HK-2 (cell line): ENCODE data around the gene PLIN5.

Experiments used
- DNase-seq: peaks from one replicate; pipeline ENCODE4 v3.0.0-alpha.2; 2018; ENCODE audit not compliant: unreplicated experiment

PLIN5 gene, protein sequence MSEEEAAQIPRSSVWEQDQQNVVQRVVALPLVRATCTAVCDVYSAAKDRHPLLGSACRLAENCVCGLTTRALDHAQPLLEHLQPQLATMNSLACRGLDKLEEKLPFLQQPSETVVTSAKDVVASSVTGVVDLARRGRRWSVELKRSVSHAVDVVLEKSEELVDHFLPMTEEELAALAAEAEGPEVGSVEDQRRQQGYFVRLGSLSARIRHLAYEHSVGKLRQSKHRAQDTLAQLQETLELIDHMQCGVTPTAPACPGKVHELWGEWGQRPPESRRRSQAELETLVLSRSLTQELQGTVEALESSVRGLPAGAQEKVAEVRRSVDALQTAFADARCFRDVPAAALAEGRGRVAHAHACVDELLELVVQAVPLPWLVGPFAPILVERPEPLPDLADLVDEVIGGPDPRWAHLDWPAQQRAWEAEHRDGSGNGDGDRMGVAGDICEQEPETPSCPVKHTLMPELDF

DNA sequence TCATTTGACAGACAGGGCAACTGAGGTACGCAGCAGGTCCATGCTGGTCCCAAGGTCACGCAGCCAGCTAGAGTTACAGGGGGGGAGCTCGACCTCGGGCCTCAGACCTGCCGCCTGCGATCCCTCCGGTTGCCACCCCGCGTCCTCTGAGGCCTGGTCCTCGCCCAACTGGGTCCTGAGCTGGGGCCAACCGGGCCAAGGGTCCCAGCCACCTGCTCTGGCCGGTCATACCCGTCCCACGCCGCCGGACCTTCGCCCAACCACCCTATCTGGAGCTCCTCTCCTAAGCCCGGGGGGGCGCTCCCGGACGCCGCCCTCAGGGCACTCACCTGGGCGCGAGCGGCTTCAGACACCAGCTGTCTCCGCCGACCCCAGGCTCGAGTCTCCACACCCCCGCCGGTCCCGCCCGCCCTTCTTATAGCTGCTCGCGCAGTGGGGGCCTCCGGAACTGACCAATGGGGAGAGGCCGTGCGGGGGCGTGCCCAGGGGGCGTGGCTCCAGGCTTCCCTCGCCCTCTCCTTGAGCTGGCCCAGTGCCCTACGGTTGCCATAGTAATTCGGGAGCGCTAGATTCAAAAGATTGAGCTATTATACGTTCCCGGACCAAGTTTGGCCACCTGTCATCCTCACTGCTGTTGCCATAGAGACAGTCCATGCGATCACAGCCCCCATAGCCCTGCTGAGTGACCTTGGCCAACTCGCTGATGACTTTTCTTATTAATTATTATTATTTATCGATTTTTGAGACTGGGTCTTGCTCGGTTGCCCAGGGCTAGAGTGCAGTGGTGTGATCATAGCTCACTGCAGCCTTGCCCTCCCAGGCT is at the start of gene PLIN5:
TSS of gene PLIN5 (minus strand) at position 389 of the 823 bp plus-strand sequence. CDS start 1,150 bp downstream, outside the sequence.
- peak; percentile 70 for DNase-seq

DNA sequence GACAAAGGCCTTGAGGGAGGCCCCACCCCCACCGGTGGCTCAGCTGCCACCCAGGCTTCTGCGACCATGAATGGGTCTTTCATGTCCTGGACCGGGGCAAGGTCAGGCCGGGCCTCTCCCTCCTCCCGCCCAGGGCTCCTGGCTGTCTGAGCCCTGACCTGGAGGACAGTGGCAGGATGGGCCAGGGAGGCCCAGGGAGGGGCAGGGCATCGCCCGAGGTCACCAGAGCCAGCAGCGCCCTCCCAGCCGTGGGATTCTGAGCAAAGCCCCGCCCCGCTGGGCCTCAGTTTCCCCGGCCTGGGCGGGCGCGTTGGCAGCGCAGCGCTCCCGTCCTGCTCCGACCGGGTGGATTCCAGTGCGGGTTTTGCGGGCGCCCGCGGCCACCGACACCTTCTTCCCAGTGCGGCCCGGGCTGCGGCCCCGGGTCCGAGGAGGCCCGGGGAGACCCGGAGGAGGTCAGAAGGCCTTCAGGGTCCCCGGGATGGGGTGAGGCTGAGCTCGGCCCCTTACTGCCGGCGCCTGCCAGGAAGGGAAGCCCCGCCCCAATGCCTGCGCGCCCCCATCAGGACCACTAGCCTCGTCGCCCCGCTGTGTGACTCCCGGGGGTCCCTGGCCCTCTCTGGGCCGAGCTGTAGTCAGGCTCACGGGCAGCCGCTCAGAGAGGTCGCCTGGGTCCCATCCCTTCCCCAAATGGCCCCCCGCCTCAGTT is 49.1 kb upstream of the PLIN5 start:
- no peak for DNase-seq

DNA sequence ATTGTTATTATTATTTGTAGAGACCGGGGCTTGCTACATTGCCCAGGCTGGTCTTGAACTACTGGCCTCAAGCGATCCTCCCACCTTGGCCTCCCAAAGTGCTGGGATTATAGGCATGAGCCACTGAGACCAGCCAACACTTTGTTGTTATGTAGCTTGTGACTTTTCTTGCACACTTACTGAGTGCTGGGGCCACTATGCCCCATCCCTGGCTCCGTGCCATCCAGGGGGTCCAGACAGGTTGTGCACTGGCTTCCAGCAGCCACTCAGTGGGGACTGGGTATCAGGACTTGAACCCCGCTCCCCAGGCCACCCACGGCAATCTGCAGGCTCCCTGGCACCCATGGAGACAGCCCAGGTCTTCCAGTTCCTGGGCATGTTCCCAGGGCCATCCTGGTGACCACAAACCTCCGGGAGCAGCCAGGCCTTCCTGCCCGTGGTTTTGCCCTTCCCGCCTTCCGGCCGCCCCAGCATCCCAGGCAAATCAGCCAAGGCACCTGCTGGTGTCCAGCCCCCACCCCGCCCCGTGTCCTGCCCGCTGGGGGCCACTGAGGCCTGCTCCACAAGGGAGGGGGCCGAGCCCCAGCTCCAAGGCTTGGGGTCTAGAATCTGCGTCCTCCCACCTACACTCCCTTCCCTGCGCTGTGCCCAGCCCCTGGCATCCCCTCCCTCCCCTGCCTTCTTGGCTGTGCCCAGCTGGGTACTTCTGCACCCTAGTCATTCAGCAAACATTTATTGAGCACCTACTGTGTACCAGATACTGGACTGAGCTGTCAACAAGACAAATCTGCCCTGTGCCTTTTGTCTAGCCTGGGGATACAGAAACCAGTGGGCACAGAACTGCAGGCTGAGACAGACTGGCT is 48.2 kb upstream of the PLIN5 start:
- peak; percentile 65 for DNase-seq

DNA sequence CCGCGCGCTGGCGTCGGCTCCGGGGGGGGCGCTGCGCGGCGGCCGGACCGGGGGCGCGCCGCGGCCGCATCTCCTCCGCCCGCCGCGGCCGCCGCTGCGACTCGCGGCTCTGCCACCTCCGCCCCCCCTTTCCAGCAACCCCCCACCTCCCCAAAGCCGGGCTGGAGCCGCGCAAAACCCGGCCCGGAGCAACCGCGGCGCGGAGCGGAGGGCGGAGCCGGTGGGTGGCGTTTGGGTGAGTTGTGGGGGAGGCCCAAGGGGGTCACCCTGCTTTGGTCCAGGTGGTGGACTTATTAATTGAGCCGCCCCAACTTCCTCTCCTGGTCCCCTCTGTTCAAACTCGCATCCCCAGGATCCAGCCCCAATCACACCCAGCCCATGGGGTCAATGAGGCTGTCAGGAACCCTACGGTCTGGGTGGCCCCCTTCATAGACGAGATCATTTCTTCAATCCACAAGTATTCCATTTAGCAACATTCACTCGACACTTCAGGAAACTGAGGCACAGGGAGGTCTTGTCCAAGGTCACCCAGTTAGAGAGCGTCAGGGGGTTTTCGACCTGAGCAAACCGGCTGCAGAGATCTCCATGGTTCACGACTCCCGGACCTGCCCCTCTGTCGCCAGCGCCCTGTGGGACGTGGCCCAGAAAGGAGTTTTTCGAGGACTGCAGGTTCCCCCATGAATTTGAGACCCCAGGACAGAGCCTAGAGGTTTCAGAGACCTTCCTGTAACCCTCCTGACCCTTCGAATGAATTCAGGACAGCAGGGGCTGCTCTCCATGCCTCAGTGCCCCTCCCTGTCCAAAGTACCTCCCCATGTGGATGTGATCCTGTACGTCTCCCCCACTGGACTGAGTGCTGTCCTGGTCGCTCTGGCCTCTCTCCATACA is 46.9 kb upstream of the PLIN5 start:
- DNase-seq: no peak

DNA sequence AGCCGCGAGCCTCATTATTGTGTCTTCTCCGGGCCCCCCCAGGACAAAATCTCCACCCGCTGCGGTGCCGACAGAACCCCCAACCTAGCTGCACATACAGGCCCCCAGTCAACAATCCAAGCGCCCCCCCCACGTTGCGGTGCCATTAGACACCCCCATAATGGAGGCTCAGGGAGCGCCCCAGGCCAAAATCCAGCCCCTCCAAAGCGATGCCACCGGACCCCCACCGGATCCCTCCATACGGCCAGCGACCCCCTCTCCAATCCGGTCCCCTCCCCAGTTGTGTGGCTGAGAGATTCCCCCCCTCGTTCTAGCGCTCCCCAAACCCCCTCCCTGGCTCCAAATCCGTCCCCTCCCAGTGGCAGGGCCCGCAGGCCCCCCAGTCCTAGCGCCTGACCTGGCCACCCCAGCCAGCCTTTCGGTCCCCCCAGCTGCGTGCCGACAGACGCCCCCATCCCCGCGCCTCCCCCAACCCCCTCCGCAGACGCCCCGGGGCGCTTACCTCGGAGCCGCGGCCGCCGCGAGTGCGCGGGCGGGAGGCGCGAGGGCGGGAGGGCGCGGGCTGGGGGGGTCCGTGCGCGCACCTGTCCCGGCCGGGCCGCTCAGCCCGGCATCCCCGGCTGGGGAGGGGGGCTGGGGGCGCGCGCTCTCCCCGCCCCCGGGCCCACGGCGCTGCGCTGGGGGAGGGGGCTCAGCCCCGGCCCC is 46.1 kb upstream of the PLIN5 start:
- DNase-seq: no peak

DNA sequence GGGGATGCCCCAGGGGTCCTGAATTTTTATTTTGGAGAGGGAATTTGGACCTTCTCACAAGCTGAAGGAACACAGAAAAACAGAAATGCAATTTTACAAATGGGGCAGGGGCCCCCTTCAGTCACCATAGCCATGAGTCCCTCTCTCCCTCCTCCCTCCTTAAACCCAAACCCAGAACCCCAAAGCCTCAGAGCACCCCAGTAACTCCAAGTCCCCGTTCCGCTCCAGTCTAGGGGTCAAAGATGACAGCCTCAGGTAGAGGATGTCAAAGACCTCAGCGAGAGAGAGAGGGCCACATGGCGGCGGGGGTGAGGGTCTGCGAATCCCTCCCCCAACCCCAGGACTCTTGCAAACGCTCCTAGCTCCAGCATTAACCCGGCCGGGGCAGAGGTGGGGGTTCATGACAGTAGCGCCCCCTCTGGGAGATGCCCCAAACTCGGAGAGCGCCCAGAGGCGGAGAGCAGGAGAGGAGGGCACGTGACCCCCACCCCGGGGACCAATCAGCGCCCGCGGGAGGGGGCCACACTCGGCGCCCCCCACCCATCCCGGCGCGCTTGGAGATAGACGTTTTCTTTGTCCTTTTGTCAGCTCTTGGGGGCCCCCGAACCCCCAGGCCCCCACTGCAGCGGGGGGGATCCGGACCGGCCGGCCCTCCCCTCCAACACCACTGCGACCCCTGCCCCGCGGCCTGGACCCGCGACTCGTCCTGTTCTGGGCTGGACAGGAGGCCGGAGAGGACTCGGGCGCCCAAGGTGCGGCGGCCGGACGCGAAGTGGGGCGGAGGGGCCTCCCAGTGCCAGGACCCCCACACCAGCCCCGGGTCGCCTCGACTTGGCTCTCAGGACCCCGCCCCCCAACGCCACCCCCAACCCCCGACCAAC is 45.2 kb upstream of the PLIN5 start:
- DNase-seq: no peak

DNA sequence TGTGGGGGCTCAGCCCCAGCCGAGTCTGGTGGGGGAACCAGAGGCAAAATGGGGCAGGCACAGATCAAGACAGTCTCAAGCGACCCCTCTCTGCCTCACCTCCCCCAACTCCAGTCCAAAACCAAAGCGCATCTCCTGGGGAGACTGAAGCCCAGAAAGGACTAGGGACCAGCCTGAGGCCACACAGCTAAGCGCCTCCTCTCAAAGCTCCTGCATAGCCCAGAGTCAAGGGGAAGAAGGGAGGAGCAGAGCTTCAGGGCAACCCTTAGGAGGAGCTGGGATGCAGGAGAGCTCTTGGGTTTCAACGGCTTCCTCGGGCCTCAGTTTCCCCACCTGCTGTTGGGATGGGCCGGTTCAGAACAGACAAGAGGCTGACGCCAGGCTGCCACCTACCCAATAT is 44.4 kb upstream of the PLIN5 start:
- no peak for DNase-seq

DNA sequence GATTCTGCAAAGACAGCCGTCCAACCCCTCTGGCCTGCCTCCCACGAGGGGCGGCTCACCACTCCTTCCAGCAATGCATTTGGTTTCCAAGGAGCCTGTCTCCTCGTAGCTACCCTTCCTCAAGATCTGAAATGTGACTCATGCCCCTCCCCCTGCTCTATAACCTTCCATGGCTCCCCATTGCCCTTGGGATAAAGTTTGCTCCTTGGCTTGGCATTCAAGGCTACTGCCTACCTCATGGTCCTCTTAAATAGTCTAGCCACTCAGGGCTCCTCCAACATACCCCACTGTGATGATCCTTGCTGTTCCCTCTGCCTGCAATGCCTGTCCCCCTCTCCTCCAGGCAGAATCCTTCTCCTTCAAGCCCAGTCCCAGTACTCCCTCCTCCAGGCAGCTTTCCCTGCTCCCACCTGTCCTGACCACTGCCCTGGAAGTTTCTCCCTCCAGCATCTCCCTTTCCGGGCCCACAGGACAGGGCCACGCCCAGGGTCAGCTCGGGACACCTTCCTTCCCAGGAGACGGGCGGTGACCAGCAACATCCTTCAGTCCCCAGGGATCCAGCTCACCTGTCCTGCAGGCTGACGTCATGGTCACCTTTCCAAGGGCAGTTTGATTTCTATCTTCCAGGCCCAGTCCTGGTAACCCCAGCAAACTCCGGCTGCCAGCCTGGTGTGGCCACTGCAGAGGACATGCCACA is 43.7 kb upstream of the PLIN5 start:
- no peak for DNase-seq

DNA sequence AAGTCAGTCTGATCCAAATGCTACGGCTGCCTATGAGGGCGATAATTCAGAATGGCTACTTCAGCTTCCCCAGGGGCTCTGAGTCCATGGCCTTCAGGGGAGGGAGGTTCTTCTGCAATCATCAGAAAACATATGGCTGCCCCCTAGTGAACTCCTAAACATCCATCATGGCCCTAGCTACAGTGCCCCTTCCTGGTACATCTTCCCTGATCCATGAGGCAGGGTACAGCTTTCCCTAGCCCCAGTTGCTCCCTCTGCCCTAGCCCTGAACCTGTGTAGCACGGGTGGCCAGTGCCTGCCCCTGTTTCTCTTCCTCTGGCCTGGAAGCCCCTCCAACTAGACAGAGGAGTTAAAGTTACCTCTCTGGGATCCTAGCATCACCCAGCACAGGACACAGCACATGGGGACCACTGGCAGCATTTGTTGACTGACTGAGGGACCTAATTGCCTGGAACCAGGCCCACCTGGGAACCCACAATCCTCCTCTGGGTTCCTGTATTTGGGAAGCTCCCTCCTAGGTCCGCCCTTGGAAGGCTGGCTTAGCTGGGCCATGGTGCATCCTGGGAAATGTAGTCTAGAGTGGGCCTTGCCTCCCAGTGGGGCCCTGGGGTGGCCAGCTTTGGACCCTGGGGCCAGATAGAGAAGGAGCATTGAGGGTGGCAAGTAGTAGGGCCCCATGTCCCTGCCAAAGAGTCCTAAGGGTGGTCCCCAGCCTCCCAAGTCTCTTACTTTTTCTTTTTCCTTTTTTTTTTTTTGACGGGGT is 42.2 kb upstream of the PLIN5 start:
- no peak for DNase-seq

DNA sequence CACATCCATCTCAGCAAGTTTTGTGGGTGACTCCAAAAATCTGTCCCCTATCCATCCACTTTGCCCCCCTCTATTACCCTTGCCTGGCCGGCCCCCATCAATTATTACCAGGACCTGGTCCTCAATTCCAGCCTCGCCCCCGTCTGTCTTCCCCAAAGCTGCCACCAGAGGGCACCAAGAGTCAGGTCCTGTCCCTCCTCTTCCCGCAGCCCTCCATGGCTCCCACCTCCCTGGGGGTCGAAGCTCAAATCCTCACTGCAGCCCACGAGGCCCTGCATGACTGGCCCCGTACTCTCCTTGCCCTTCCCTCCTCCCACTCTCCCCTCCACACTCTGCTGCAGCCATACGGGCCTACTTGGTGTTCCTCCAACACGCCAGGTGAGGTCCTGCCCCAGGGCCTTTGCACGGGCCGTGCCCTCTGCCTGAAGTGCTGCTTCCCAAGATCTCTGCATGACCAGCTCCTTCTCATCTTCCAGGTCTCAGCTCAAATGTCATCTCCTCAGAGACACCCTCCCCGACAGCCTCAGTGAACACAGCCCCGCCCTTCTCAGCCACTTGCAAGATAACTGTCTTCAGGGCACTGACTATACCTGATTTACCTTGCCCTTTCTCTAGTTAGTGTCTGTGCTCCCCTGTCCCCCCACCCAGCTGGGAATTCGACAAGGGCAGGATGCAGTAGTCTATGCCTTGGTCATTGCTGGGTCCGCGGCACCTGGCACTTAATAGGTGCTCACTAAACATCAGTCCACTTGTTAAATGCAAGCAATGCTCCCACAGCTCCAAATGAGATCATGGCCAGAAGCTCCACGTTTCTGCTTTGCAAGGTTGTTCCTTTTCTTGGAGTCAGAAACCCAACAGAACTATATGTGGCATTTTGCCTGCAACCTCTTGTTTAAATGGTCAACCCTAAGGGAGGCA is 41.3 kb upstream of the PLIN5 start:
- DNase-seq: peak; percentile 85

DNA sequence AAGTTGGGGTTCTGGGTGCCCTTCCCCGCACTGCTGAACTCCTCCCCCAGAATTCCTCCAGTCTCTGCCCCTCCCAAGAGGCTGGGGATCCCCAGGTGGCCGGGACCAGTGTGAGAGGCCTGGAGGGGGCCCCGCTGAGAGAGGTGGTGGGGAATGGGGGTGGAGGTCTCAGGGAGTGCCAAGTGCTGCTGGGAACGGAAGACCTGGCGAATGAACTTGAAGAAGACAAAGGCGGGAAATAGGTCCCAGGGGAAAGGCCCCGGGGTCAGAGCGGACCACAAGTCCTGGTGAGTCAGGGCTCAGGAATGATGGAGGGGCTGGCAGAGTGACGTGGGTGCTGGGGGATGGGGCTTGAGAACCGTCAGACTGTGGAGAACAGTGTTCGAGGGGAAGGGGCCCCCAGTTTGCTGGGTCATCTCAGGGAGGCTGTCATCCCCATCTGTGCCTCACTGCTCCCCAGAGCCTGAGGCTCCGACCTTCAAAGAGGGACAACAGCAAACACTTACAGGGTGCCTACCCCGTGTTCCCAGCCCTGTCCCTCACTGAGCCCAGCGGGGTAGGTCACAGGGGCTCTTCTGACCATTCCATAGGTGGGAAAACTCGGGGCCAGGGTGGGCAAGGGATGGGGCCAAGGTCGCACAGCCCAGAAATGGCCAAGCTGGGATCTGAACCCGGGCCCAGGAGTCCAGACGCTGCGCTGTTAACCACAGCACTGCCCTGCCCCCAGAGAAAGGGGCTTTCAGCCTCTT is 40.4 kb upstream of the PLIN5 start:
- peak; percentile 92 for DNase-seq

DNA sequence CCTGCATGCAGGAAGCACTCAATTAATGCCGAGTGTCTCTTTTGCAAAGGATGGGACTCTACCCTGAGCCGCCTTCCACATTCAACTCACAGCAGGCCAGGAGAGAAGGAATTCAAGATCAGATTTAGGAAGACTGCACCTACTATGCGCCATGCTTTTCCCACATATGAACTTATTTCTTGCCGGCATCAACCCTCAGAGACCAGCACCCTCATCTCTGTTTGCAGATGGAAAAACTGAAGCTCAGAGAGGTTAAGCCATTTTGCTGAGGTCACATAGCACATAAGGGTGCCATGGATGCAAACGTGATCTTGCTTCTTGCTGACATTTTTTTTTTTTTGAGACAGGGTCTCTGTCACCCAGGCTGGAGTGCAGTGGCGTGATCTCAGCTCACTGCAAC is 38.7 kb upstream of the PLIN5 start:
- no peak for DNase-seq

DNA sequence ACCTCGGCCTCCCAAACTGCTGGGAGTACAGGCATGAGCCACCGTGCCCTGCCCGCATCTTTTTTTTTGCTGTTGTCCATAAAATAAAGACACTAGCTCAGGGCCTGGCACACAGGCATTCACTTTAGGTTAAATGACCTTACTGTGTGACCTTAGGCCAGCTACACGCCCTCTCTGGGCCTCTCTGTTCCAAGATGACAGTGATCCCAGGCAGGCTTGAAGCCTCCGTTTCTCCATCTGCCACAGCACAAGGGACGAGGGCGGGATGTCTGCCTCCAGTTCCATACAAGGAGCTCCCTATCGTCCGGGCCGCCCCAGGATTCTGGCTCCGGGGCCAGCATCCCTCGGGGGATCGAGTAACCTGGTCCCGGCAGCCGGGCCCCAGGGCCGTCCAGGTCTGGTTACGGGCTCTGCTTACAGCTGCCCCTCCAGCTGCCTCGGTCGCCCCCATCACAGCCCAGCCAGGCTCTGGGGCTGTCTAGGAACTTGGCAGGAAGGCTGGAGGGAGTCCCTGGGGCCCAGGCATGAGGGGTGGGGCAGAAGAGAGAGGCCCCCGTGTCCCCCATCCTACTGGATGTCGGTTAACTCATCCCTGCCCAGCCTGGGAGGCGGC is 36.4 kb upstream of the PLIN5 start:
- no peak for DNase-seq

DNA sequence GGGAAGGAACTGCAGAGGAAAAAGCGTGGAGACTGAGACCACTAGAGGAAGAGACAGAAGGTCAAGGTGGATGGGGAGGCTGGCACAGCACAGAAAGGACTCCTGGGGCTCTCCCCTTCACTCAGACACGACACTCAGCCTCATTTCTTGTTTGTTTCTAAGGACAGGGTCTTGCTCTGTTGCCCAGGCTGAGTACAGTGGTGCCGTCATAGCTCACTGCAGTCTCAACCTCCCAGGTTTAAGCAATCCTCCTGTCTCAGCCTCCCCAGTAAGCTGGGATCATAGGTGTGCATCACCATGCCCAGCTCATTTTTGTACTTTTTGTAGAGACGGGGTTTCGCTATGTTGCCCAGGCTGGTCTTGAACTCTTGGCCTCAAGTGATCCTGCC is 35.9 kb upstream of the PLIN5 start:
- no peak for DNase-seq

DNA sequence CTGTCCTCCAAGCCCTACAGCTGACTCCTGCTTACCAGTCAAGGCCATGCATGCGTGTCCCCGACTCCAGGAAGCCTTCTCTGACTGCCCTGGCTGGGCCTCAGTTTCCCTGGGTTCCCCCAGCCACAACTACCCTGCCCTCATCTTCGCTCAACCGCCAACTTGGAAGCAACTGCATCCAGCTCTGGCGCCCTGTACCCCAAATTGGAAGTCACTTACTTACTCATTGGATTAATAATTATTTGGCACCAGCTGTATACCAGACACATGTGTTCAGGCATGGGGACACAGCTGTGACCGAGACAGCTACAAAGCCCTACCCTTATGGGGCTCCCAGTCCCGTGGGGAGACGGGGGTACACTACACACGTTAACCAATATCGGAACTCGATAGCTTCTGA is 35.4 kb upstream of the PLIN5 start:
- no peak for DNase-seq
